HG03520 (cell line): Measurements from ENCODE around the gene PAX8.

Experiments
- ATAC-seq: cut with Tn5 transposase; IDR thresholded peaks from one replicate; pipeline ENCODE4 v1.9.1; 2021; ENCODE audit warnings: mild to moderate bottlenecking, moderate library complexity; ENCODE audit not compliant: unreplicated experiment

Gene PAX8

DNA sequence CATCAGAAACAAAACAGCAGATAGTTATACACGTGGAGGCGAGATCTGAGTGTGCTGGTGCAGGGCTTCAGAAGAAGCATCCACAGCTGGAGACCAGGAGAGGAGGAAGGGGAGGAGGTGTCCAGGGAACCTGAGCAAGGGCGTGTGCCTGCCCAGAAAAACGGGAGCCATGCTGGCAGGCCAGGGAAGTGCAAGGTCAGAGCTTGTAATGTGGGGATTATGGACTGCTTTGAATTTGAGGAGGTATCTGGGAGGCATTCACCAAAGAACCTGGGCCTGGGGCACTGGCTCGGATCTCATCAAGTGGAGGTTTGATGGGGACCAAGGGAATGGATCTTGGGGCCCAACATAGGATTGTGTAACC is 92.3 kb downstream of the PAX8 start:
- ATAC-seq, result no peak

DNA sequence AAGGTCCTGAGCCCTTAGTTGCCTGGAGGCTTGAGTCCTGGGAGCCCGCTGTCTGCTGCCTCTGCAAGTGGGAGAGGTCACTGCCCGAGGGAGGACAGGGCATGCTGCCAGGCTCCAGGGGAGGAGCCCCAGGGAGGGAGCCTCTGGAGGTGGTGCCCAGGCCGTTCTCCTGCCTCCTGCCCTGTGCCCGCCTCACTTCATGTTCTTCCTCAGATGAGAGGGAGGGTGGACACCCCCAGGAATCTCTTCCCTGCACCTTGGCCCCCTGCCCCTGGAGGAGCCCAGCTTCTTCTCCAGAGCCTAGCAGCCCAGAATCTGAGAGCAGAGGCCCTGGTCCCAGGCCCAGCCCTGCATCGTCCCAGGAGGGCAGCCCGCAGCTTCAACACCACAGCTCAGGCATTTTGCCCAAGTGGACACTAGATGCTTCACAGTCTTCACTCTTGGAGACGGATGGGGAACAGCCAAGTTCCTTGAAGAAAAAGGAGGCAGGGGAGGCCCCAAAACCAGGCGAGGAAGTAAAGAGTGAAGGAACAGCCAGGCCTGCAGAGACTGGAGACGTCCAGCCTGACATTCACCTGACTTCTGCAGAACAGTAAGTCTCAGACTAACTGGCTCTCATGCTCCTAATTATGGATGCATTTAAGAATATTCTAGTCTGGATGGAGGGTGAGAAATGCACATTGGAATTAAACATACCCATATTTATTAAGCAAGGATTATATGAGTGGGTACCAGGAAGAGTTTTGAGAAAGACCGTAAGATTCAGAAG is 92.9 kb downstream of the PAX8 start:
- no peak for ATAC-seq

DNA sequence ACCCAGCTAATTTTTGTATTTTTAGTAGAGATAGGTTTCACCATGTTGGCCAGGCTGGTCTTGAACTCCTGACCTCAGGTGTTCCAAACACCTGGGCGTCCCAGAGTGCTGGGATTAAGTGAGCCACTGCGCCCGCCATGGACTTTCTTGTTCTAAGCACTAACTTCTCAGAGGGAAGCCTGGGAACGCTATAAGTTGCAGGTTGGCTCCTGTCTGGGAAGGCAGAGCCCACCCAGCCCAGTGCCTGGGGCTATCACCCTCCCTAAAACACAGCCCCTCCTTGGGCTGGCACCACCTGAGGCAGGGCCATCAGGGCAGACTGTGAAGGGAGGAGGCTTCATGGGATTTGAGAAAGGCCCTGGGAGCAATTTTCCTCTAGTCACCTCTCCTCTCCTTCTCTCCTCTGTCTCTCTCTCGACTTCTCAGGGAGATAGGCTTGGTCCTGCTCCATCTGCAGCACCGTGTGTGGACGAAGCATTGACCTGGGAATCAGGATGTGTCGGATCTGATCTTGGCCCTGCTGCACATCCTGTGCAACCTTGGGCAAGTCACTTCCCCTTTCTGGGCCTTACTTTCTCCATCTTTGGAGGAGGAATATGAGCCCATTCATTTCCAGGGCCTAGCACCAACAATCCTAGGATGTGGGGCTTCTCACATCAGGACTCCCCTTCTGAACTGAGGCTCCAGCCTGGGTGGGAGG is 94.0 kb downstream of the PAX8 start:
- no peak for ATAC-seq

DNA sequence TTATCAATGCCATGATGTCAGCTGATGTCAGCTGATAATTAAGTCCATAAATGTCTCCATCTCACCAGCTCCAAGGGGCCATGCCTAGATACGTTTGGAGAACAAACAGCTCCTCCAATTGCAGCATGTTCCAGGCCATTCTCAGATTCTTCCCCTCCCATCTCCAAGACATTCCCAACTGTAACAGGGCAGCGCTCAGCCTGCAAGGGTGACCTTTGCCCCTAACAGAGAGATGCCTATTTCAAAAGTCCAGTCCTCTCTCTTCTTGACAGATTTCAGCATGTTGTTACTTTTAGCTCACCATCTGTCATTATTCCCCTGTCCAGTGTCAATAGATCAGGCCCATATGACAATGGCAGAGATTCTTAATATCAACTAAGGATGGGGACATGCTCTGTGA is 95.0 kb downstream of the PAX8 start:
- no peak for ATAC-seq

DNA sequence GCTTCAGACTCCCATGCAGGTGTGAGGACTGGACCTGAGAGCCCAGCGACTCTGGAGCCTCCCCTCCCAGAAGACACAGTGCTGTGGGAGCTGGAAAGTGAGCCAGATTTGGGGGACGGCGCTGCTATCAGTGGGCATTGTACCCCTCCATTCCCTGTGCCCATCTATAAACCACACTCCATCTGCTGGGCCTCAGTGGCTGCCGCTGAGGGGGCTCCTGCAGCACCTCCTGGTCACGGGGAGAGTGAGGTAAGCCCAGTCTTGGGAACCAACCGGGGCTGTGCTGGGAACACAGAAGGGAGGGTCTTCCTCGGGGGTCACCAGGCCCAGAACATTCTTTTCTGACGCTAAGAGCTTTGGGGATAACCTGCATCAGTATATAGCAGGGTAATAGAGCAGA is 95.5 kb downstream of the PAX8 start:
- no peak for ATAC-seq

DNA sequence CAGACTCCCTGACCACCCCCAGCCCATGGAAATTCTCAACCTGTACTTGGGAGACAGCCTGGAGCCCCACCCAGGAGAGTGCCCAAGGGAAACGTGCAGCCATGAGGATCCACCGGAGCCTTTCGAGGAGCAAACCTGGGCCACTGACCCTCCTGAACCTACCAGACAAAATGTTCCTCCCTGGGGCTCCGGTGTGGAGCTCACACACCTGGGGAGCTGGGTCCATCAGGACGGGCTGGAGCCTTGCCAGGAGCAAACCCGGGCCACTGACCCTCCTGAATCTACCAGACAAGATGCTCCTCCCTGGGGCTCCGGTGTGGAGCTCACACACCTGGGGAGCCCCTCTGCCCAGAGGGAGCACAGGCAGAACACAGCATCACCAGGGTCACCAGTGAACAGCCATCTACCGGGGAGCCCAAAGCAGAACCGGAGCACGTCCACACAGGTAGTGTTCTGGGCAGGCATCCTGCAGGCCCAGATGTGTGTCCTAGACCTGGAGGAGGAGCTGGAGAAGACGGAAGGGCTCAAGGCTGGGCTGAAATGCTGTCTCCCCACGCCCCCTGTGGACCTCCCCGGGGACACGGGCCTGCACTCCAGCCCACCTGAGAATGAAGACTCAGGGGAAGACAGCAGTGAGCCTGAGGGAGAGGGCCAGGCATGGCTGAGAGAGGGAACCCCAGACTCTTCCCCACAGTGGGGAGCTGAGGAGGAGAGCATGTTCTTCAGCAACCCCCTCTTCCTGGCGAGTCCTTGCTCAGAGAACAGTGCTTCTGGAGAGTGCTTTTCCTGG is 96.1 kb downstream of the PAX8 start:
- no peak for ATAC-seq

DNA sequence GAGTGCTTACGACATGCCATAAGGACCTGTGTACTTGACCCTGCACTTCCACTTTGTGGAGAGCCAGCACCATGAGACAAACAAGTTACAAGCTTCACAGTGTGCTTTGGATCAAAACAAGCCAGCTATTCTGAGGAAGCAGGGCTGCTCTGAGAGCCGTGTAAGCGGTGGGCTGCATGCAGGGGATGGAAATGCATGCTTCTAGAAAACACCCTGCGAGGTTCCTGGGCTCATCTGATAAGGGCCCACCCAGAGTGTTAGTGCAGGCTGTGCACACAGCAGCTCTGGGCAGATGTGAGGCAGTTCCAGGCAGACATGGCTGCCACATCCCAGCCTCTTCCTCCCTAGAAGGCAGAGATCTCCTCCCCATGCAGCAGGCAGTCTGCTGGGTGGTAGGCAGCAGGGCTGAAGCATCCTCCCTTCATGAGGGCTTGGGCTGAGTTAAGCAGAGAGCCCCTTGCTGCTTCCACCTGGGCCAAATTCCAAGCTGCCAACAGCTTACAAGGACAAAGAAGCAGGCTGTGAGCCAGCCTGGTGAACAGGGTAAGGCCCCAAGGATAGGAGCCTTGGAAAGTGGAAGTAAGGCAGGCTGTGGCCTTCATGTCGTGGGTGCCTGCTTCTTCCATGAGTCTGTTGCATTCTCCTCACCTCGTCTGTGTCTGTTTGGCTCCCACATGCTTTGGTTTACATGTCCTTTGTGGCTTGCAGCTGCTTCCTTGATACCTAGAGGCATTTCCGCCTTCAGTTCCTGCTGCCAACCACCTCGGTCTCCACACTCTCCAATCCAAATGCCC is 97.3 kb downstream of the PAX8 start:
- no peak for ATAC-seq

DNA sequence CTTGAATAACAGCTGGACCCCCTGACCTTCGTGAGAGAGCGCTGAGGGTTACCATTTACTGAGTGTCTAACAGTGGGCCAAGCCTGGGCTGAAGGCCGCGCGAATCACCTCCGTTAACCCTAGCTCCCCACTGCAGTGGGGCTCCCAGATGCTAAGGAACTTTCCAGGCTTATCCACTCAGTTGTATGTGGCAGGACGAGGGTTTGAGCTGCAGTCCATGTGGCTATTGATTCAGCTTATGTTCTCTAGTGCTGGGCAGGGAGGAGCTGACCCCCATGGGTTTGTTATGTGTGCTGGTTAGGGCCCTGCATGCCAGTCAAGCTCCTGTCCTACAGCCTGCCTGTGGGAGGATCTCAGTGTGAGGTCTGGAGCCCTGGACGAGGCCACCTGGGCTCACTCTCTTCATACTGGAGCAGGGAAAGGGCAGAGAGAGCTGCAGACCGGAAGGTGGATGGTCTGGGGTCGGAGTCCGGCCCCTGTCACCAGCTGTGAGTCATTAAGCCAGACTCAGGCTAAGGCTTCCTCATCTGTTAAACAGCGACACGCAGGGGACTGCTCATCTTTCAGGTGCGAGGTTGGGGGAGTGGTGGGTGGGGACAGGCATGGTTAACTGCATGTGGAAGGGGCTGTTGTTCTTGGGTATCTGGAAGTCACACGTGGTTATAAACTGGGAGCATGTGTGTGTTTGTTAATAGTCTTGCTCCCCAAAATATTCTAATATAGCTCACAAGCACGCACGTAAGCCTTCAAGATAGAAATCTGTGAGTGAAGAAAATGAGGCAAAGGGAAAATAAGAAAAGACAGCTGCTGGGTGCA is 98.4 kb downstream of the PAX8 start:
- no peak for ATAC-seq

DNA sequence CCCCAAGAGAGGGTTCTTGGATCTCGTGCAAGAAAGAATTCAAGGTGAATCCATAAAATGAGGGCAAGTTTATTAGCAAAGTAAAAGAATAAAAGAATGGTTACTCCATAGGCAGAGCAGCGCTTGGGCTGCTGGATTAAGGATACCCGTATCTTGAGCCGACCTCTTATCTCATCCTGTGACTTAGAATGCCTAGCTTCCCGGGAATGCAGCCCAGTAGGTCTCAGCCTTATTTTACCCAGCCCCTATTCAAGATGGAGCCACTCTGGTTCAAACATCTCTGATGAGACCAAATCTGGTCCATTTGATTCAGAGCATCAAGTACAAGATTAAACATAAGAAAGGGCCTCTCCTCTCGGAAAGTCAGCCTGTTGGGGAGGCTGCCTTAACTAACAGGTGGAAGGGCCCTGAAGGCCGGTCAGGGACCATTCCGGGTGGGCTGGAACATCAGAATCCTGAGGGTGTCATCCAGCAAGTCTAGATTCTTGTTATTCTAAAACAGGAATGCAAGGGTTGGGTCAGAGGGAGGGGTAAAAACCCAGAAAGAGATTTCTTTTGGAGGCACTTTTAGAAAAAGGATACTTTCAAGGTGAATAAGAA is 99.2 kb downstream of the PAX8 start:
- no peak for ATAC-seq

DNA sequence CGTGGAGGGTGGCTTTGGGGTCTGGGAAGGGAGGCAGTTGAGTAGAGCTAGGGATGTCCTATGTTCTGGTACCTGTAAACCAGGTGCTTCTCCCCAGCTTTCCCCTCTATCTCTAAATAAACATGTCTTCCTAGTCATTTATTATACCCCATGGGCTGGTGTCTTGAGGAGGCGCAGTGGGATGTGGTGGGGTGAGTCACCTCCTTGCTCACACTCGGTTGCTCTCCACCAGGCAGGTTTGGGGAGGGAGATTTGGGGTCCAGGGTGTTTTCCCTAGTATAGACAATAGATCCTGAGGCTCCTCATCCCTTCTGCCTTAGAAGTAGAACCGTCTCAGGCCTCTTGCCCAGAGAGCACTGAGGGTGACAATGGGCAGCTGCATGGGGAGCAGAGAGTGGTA is 99.8 kb downstream of the PAX8 start:
- no peak for ATAC-seq

DNA sequence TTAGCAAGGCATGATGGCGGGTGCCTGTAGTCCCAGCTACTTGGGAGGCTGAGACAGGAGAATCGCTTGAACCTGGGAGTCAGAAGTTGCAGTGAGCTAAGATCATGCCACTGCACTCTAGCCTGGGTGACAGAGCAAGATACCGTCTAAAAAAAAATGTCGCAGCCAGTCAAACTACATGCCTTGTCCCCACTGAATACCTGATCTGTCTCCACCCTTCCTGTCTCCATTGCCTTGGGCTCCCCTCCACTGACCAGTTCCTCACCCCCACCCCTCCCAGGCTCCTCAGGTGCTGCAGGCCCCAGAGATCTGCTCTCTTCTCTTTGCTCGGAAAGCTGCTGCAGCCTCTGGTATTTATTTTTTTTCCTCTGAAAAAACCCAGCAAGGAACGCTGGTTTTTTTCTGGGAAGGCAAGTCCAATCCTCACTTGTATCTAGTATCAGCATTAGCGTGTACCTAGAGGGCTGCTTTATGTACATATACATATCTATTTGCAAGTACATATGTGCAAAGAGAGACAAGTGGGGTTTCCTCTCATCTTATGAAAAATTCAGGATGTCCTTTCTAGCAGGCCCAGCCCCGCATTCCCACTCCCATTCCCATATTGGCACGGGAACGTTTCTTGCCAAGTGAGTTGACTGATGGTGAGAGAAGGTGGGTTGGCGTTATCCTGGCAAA is 100.5 kb downstream of the PAX8 start:
- ATAC-seq, result no peak

DNA sequence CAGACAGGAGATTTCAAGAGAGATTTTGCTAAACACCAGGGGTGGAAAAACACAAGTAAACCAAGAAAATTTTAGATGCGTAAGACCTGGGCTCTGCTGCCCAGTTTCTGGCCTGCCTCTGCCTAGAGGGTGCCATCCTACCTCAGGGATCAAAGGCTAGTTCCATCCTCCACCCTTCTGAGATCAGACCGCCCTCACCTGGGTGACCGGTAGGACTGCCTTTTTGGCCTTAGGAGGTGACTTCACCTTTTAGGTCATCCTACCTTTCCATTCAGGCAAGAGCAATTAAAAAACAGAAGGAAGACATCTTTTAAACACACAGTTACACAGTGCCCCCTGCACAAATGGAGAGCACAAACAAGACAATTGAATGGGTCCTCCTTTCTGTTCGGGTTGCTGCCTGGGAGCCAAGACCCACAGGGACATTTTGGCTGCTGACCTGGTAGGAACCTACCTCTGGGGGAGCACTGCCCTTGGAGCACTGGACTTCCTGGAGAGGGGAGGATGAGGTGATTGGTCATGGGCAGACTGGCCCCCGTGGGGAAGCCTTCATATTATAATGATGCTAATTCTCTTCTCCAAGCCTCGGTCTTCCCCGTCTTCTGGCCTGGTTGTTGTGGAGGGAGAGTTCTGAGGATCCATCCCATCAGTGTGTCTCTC is 101.9 kb downstream of the PAX8 start:
- no peak for ATAC-seq

DNA sequence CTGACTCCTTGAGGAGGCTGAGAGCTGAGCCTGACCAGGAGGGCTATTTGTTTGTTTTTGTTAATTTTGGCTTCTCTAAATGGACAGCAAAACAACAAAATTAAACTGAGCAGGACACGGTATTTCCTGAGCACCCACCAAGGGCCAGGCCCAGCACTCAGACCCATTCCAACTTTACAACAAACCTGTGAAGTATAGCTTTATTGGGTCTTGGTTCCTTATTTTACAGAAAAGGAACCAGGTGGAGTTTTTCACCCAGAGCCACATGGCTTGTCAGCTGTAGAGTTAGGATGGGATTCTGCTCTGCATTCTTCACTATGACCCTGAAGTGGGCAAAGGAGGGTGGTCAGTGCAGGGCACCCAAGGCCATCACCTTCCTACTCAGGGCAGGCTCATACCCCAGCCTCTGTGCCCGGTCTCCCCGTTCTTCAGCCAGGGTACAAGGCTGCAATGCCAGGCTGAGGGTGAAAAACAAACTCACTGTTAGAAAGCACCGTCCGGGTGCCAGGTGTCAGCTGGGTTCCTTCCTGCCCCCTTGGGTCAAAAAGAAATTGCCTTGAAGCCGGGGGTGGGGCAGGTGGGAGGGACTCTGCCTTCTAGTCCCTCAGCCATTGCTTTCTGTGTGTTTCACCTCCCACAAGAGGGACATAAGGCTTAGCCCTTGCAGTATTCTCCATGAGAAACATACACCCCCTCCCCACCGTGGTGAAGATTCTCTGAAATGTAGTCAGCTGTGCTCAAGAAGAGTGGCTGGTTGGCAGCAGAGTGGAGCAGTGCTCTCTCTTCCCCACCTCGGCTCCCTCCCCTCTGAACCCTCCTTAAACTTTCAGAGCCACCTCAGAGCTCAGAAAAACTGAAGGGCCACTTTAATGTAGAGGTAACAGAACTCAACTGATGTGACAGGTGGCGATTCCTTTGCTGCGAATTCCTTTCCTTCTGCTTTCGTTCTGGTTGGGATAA is 102.7 kb downstream of the PAX8 start:
- ATAC-seq, result no peak

DNA sequence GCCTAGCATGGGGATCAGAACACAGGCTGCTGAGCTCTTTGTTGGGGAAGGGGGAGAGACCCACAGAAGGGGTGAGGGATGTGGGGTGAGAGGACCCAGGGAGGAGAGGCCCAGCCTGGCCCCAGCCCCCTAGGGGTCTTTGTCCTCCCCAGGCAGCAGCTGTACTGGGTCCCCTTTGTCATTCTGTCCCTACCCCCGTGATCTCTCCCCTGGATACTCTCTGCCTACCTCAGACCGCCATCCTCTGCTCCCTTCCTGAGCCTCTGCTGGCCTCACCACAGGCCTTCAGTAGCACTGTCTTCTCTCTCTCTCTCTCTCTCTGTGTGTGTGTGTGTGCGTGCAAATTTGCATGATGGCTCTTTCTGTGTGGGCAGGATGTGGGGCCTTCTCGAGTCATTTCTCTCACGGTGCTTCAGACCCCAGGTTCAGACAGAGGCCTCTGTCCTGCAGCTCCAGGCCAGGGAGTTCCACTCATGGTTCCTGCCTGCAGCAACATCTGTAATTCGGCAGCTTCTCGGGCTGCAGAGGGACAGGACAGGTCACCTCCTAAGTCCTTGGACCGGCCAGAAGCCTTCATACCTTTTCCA is 103.6 kb downstream of the PAX8 start:
- peak; percentile 73 for ATAC-seq

DNA sequence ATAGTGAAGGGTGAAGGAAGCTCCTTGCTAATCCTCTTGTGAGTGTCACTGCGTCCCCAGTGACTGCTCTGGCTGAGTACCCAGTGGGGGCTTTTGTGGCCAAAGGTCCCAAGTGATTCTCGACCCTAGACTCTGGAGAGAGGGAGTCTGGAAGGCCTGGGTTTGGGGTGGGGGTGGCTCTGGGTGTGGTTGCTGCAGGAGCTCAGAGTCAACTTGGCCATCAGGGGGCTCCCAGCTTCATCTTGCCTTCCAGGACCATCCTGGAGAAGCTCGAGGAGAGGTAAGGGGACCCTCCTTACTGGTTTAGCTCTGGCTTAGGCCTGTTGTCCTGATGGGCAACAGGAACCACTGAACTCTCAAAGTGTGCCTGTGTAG is 104.4 kb downstream of the PAX8 start:
- ATAC-seq, result no peak

DNA sequence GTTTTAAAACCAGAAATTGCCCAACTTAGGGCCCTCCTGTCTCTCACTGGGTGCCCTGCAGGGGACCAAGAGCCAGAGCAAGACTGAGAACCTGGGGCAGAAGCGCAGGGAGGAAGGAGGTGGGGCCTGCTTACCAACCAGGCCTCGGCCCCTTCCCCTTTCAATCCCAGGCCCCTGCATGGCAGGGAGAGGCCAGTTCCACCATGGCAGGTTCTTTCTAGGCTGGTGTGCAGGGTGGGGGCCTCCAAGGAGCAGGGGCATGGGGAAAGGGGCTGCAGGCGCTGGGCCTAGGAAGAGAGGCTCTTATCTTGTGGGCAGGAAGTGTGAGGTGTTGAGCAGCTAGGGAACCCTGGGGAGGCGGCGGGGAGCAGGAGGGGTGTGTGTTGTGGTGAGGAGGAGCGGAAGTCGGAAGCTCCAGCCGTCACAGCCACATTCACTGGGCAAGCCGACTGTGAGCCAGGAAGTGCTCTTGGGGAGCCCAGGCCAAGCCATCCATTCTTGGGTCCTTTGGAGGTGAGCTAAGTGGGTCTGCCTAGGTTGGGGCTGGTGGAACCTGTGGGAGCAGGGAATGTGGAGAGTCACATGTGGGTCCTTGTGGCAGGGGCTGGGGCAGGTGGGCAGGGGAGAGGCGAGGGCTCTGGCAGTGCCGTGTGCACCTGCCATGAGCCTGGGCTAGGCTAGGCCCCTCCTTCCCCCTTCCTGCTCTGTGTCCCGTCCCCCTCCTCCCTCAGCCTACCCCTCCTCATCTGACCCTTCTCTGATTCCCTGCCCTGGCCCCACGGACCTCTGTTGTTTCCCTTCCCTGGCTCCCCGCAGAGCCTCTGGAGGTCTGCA is 105.0 kb downstream of the PAX8 start, which contains the start of gene PSD4:
TSS of gene PSD4 (plus strand) at position 430 of the 834 bp plus-strand sequence. CDS start 8,486 bp downstream, outside the sequence.
- peak; percentile 76 for ATAC-seq
